Kidney epithelial cell (primary cell): Measurements from ENCODE around the gene FIBCD1. TPM values are rescaled to one million over a fixed set of nuclear protein-coding genes. Genes with fewer than 3 reads are reported as not detected.

Experiments used
- DNase-seq: peaks from one replicate; pipeline ENCODE4 v3.0.0-alpha.2; 2010; ENCODE audit warnings: low read depth
- H3K27me3 ChIP-seq: 2 replicates; pipeline ENCODE4 v1.6.0; 2011; ENCODE audit warnings: low read length; ENCODE audit not compliant: control insufficient read depth, insufficient read depth
- H3K36me3 ChIP-seq: 2 replicates; pipeline ENCODE4 v1.5.1; 2011; ENCODE audit warnings: low read length; ENCODE audit not compliant: control insufficient read depth, insufficient read depth
- H3K4me3 ChIP-seq: 2 replicates; pipeline ENCODE4 v1.5.1; 2011; ENCODE audit warnings: low read depth, mild to moderate bottlenecking, control low read depth, low read length
- total RNA-seq: library from RNA; depleted of rRNA; stranded (reverse); fragments of >200 nt; gene quantifications from 2 replicates; pipeline ENCODE4 v1.2.3, GENCODE V29; 2015
- TF ChIP-seq, protein P1 (sequence below): IDR thresholded peaks from 2 replicates; pipeline ENCODE4 v1.5.1; 2011; ENCODE audit warnings: mild to moderate bottlenecking, moderate library complexity, low read length, control low read depth, inconsistent platforms; ENCODE audit not compliant: insufficient read depth, poor library complexity, severe bottlenecking

The FIBCD1 gene
- total RNA-seq, 1 donor from 2014 or later: 2.6 TPM

DNA sequence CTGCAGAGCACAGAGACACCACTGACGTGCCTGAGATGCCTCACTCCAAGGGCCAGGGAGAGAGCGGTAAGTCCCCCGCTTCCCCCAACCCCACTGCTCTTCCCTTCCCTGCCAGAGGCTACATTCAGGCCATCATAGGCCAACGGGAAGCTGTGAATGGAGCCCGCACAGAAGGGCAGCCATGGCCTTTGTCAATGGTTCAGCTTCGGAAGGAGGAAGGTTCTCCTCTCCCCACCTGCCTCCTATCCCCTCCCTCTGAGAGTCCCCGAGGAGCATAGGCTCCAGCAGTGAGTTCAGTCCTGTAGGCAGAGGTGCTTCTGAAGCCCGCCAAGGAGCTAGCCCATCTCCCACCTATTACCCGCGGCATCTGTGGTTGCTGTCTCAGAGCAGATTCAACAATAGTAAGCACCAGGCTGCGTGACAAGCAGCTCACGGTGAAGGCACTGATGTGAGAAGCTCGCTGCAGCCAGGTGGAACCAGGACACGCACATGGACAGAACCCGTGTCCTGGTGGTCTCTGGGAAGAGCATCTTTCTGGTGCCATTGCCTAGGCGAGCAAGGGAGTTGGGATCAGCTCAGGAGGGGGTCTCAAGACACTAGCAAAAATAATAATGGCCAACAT lies 58.3 kb downstream of the FIBCD1 start:
- Histone ChIP-seq H3K4me3 (no peak overlapping the region), H3K36me3 (no peaks in the 10 kb centered on the region), H3K27me3 (no peaks in the 10 kb centered on the region)
- no peak for DNase-seq
- TF ChIP-seq, protein P1, sequence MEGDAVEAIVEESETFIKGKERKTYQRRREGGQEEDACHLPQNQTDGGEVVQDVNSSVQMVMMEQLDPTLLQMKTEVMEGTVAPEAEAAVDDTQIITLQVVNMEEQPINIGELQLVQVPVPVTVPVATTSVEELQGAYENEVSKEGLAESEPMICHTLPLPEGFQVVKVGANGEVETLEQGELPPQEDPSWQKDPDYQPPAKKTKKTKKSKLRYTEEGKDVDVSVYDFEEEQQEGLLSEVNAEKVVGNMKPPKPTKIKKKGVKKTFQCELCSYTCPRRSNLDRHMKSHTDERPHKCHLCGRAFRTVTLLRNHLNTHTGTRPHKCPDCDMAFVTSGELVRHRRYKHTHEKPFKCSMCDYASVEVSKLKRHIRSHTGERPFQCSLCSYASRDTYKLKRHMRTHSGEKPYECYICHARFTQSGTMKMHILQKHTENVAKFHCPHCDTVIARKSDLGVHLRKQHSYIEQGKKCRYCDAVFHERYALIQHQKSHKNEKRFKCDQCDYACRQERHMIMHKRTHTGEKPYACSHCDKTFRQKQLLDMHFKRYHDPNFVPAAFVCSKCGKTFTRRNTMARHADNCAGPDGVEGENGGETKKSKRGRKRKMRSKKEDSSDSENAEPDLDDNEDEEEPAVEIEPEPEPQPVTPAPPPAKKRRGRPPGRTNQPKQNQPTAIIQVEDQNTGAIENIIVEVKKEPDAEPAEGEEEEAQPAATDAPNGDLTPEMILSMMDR: no peak

GRCh38 chr9:130879863-130880411 lies 59.1 kb downstream of the FIBCD1 start:
- H3K36me3 ChIP-seq: no peaks in the 10 kb centered on the region
- no peak for DNase-seq

GRCh38 chr9:130878295-130878694 lies 60.8 kb downstream of the FIBCD1 start:
- no peak overlapping the region for H3K4me3 ChIP-seq
- TF ChIP-seq, protein P1: no peak
- DNase-seq: no peak
- no peaks in the 10 kb centered on the region for H3K27me3 ChIP-seq
- peaks cover 2% of the 10 kb centered on the region for H3K36me3 ChIP-seq

More at GRCh38 chr9:130879863-130880411, 59.1 kb downstream of the FIBCD1 start:
- TF ChIP-seq, protein P1: no peak
- Histone ChIP-seq H3K27me3 (no peaks in the 10 kb centered on the region), H3K4me3 (no peak overlapping the region)

GRCh38 chr9:130877300-130877699 lies 61.7 kb downstream of the FIBCD1 start:
- Histone ChIP-seq H3K4me3 (no peak overlapping the region), H3K36me3 (peaks cover 3% of the 10 kb centered on the region), H3K27me3 (no peaks in the 10 kb centered on the region)
- TF ChIP-seq, protein P1: no peak
- DNase-seq: no peak

DNA sequence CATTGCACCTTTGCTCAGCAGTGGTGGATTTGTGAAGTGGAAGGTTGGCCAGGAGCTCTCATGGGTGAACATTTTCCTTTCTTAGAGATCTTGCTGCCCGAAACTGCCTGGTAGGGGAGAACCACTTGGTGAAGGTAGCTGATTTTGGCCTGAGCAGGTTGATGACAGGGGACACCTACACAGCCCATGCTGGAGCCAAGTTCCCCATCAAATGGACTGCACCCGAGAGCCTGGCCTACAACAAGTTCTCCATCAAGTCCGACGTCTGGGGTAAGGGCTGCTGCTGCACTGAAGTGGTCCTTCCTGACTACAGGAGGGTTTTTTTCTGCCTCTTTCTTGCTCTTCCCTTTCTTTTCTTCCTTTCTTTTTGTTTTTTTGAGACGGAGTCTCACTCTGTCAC lies 64.3 kb downstream of the FIBCD1 start:
- Histone ChIP-seq H3K27me3 (no peaks in the 10 kb centered on the region), H3K4me3 (no peak overlapping the region), H3K36me3 (peaks cover 3% of the 10 kb centered on the region)
- TF ChIP-seq, protein P1: no peak
- no peak for DNase-seq

DNA sequence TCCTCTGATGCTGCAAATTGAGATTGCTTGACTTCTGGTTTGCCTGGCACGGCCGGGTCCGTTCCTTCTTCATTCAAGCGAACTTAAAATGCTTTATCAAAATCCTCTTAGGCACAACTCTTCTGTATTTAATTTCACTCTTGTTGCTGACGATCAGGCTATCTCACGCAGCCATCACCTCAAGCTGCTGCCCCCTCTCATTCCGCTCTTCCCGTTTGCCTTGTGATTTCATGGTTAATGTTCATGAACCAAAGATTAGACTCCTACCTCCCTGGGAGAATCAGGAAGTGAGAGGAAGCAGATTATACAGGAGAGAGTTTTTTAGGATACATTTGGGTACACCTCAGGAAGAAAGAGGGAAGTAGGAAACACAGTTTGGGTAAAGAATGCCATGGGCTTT lies 65.1 kb downstream of the FIBCD1 start:
- no peaks in the 10 kb centered on the region for H3K27me3 ChIP-seq
- peaks cover 3% of the 10 kb centered on the region for H3K36me3 ChIP-seq
- no peak for DNase-seq
- no peak overlapping the region for H3K4me3 ChIP-seq
- TF ChIP-seq, protein P1: no peak
